Keratinocyte (primary cell): ENCODE measurements around the gene ACSF3. TPM values are rescaled to one million over a fixed set of nuclear protein-coding genes. Genes with fewer than 3 reads are reported as not detected.

Experiments used
- DNase-seq: peaks from one replicate; pipeline ENCODE4 v3.0.0-alpha.2; 2011; ENCODE audit warnings: low read depth, missing footprints, low spot score
- FAIRE-seq: peaks from 2 replicates; lab custom pipeline; 2011; peaks lifted over from hg19 to GRCh38; lab: Jason Lieb, UNC
- H2AFZ ChIP-seq: 2 replicates; pipeline ENCODE4 v1.6.0; 2012; ENCODE audit warnings: low read length, control low read depth, inconsistent platforms; ENCODE audit not compliant: control insufficient read depth
- H3K27ac ChIP-seq: 2 replicates; pipeline ENCODE4 v1.5.1; 2011; ENCODE audit warnings: low read length; ENCODE audit not compliant: control insufficient read depth, insufficient read depth
- H3K27me3 ChIP-seq: 3 replicates; pipeline ENCODE4 v1.6.0; 2011; ENCODE audit warnings: low read length; ENCODE audit not compliant: control insufficient read depth, insufficient read depth; ENCODE audit errors: extremely low read depth
- H3K36me3 ChIP-seq, 2 experiments: 2 replicates in 1 of 2; 3 replicates in 1 of 2; pipeline ENCODE4 v1.5.1; 2011; ENCODE audit warnings: low read length in 2 of 2, mild to moderate bottlenecking in 1 of 2; ENCODE audit not compliant: control insufficient read depth in 2 of 2, insufficient read depth in 2 of 2; ENCODE audit errors: extremely low read depth in 1 of 2
- H3K4me1 ChIP-seq: 3 replicates; pipeline ENCODE4 v1.5.1; 2011; ENCODE audit warnings: low read length; ENCODE audit not compliant: control insufficient read depth, insufficient read depth; ENCODE audit errors: extremely low read depth
- H3K4me2 ChIP-seq: 3 replicates; pipeline ENCODE4 v1.6.0; 2011; ENCODE audit warnings: low read depth, low read length; ENCODE audit not compliant: control insufficient read depth, insufficient read depth; ENCODE audit errors: extremely low read depth
- H3K4me3 ChIP-seq, 3 experiments: fragments of 200-600 bp in 1 of 3; sonication (generic) in 1 of 3; 2 replicates in 2 of 3; 3 replicates in 1 of 3; pipeline ENCODE4 v1.5.1; 2011 to 2016; ENCODE audit warnings: low read length in 3 of 3, mild to moderate bottlenecking in 3 of 3, control low read depth in 2 of 3, inconsistent platforms in 1 of 3, low read depth in 1 of 3, mixed read lengths in 1 of 3, mixed run types in 1 of 3, moderate library complexity in 1 of 3; ENCODE audit not compliant: control insufficient read depth in 2 of 3, insufficient read depth in 2 of 3; ENCODE audit errors: extremely low read depth in 1 of 3
- H3K79me2 ChIP-seq: 2 replicates; pipeline ENCODE4 v1.6.0; 2012; ENCODE audit warnings: low read length; ENCODE audit not compliant: control insufficient read depth, insufficient read depth
- H3K9ac ChIP-seq: 3 replicates; pipeline ENCODE4 v1.6.0; 2011; ENCODE audit warnings: low read length; ENCODE audit not compliant: control insufficient read depth, insufficient read depth; ENCODE audit errors: extremely low read depth
- H3K9me1 ChIP-seq: 3 replicates; pipeline ENCODE4 v1.6.0; 2011; ENCODE audit warnings: low read length; ENCODE audit not compliant: control insufficient read depth, insufficient read depth; ENCODE audit errors: extremely low read depth
- H3K9me3 ChIP-seq: 2 replicates; pipeline ENCODE4 v1.5.1; 2012; ENCODE audit warnings: low read depth, low read length; ENCODE audit not compliant: control insufficient read depth
- H4K20me1 ChIP-seq: 3 replicates; pipeline ENCODE4 v1.6.0; 2011; ENCODE audit warnings: low read length; ENCODE audit not compliant: control insufficient read depth, insufficient read depth; ENCODE audit errors: extremely low read depth
- CTCF ChIP-seq, 3 experiments: IDR thresholded peaks in 1 of 3; conservative IDR thresholded peaks in 1 of 3; optimal IDR thresholded peaks in 1 of 3; 2 replicates in 2 of 3; 3 replicates in 1 of 3; pipeline versions ENCODE3 to v1.5.1; 2011; ENCODE audit warnings: low read length in 3 of 3, mild to moderate bottlenecking in 3 of 3, moderate library complexity in 2 of 3, control low read depth in 1 of 3, inconsistent platforms in 1 of 3; ENCODE audit not compliant: insufficient read depth in 2 of 3; ENCODE audit errors: extremely low read depth in 1 of 3
- EZH2 ChIP-seq: IDR thresholded peaks from one replicate; pipeline ENCODE4 v1.6.1; 2012; ENCODE audit warnings: inconsistent platforms, mild to moderate bottlenecking, low read length, moderate library complexity
- dilution Hi-C: fragments of 300-500 bp; cut with MboI; formaldehyde crosslinking; loops from one replicate; pipeline ENCODE4 v1.7.0; 2020; ENCODE audit warnings: low sequenced_read_pairs; ENCODE audit not compliant: extremely low pct_ligation_motif_present
- polyA plus RNA-seq, 5 experiments: library from polyadenylated mRNA; depleted of rRNA in 3 of 5; stranded (reverse) in 3 of 5; stranded (forward) in 1 of 5; unstranded in 1 of 5; fragments of >200 nt; gene quantifications; 1 replicate in 1 of 5; 2 replicates in 3 of 5; 3 replicates in 1 of 5; pipeline versions ENCODE4 v1.2.1 to v1.2.3, GENCODE V29; 2011 to 2012; ENCODE audit warnings: missing spikeins in 2 of 5, low read depth in 1 of 5, low replicate concordance in 1 of 5

Gene ACSF3
- polyA plus RNA-seq, 1 donor (not counting 4 experiments of a cell fraction or from before 2014, with no cell fraction given) = 13.4 TPM

- Histone ChIP-seq H3K9me1 (no peaks in the 10 kb centered on the region), H3K36me3 (peaks cover 17 to 18% of the 10 kb centered on the region in 2 experiments), H3K79me2 (no peaks in the 10 kb centered on the region), H3K27ac (no peak overlapping the region), H3K9ac (no peak overlapping the region), H3K4me2 (no peak overlapping the region), H3K4me3 (no peak overlapping the region), H3K27me3 (no peaks in the 10 kb centered on the region), H4K20me1 (no peaks in the 10 kb centered on the region), H3K4me1 (peaks cover 5% of the 10 kb centered on the region), H2AFZ (no peak overlapping the region), H3K9me3 (no peaks in the 10 kb centered on the region)
- DNase-seq (no peak), FAIRE-seq (no peak)
- no peak for TF ChIP-seq EZH2
- no peak for TF ChIP-seq CTCF (optimal IDR thresholded peaks at IDR 0.05 in 1 of 3, IDR thresholded peaks at IDR 0.05 in 1 of 3, conservative IDR thresholded peaks at IDR 0.05 in 1 of 3; ENCODE audit: extremely low read depth in 1 of 3, insufficient read depth in 2 of 3, low read length in 3 of 3)
- dilution Hi-C loops = no loop called here
These were observed 29.6 kb downstream of the ACSF3 start for GRCh38 chr16:89123001-89123830.

GRCh38 chr16:89123831-89124100, 30.1 kb downstream of the ACSF3 start:
- no peaks in the 10 kb centered on the region for H3K9me1 ChIP-seq
- peaks cover 5% of the 10 kb centered on the region for H3K4me1 ChIP-seq
- no peak overlapping the region for H2AFZ ChIP-seq
- H3K36me3 ChIP-seq = peaks cover 17% of the 10 kb centered on the region in 2 experiments
- no peaks in the 10 kb centered on the region for H3K79me2 ChIP-seq
- TF ChIP-seq CTCF (optimal IDR thresholded peaks at IDR 0.05 in 1 of 3, IDR thresholded peaks at IDR 0.05 in 1 of 3, conservative IDR thresholded peaks at IDR 0.05 in 1 of 3; ENCODE audit: extremely low read depth in 1 of 3, insufficient read depth in 2 of 3, low read length in 3 of 3) (no peak), EZH2 (no peak)
- H3K27ac ChIP-seq = no peak overlapping the region
- H3K4me2 ChIP-seq = no peak overlapping the region
- H3K27me3 ChIP-seq = no peaks in the 10 kb centered on the region
- H3K4me3 ChIP-seq = no peak overlapping the region
- FAIRE-seq (no peak), DNase-seq (no peak)
- H3K9me3 ChIP-seq = no peaks in the 10 kb centered on the region
- no peaks in the 10 kb centered on the region for H4K20me1 ChIP-seq
- dilution Hi-C loops = no loop called here
- no peak overlapping the region for H3K9ac ChIP-seq
